ENCODE measurements around the gene OSR1.

DNA sequence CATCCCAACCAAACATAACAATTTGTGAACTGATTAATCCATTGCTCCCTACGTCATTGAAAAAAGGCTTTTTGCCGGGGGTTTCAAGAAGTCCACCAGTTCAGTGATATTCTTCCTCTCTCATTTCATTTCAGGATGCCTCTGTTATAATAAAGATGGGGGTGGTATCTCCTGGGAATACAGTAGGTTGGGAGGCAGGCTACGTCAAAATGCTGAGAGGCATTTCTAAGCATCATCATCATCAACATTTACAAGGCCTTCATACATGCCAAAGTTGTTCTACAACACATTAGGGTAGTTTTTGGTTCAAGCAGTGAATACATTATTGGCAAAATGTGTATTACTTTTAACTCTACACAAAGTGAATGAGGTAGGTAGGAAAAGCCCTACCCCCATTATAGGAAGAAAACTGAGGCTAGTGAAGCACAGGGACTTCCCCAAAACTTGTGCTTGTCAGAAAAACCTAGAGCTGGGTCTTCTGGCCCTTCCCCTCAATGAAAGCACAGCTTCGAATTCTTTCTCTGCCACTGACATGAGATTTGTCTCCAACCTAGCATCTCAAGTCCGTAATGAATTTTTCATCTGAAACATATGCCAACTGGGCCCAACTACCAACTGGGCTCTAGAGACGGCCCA is 11.3 kb downstream of the OSR1 start:
- no peak for TF ChIP-seq RFX5 (IDR thresholded peaks at IDR 0.05; ENCODE audit: low read depth, low read length)
- TF ChIP-seq, protein P1, sequence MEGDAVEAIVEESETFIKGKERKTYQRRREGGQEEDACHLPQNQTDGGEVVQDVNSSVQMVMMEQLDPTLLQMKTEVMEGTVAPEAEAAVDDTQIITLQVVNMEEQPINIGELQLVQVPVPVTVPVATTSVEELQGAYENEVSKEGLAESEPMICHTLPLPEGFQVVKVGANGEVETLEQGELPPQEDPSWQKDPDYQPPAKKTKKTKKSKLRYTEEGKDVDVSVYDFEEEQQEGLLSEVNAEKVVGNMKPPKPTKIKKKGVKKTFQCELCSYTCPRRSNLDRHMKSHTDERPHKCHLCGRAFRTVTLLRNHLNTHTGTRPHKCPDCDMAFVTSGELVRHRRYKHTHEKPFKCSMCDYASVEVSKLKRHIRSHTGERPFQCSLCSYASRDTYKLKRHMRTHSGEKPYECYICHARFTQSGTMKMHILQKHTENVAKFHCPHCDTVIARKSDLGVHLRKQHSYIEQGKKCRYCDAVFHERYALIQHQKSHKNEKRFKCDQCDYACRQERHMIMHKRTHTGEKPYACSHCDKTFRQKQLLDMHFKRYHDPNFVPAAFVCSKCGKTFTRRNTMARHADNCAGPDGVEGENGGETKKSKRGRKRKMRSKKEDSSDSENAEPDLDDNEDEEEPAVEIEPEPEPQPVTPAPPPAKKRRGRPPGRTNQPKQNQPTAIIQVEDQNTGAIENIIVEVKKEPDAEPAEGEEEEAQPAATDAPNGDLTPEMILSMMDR (conservative IDR thresholded peaks at IDR 0.05; ENCODE audit: low read depth, low read length) = no peak
- no peak for TF ChIP-seq CEBPB (IDR thresholded peaks at IDR 0.05; ENCODE audit: low read depth, low read length)
- TF ChIP-seq POLR2A (IDR thresholded peaks at IDR 0.05; ENCODE audit: low read depth, low read length) = no peak
- no peak for TF ChIP-seq RCOR1 (IDR thresholded peaks at IDR 0.05; ENCODE audit: insufficient replicate concordance, low read length)
- TF ChIP-seq, protein P2, sequence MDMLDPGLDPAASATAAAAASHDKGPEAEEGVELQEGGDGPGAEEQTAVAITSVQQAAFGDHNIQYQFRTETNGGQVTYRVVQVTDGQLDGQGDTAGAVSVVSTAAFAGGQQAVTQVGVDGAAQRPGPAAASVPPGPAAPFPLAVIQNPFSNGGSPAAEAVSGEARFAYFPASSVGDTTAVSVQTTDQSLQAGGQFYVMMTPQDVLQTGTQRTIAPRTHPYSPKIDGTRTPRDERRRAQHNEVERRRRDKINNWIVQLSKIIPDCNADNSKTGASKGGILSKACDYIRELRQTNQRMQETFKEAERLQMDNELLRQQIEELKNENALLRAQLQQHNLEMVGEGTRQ (IDR thresholded peaks at IDR 0.05; ENCODE audit: low read depth, low read length) = no peak
- TF ChIP-seq, protein P3, sequence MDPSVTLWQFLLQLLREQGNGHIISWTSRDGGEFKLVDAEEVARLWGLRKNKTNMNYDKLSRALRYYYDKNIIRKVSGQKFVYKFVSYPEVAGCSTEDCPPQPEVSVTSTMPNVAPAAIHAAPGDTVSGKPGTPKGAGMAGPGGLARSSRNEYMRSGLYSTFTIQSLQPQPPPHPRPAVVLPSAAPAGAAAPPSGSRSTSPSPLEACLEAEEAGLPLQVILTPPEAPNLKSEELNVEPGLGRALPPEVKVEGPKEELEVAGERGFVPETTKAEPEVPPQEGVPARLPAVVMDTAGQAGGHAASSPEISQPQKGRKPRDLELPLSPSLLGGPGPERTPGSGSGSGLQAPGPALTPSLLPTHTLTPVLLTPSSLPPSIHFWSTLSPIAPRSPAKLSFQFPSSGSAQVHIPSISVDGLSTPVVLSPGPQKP (IDR thresholded peaks at IDR 0.05; ENCODE audit: borderline replicate concordance, low read depth, low read length) = no peak
- TF ChIP-seq RAD21 (IDR thresholded peaks at IDR 0.05; ENCODE audit: low read length) = no peak

Measured in IMR-90 (cell line).